ENCODE results near the gene CSF2.

The CSF2 gene

DNA sequence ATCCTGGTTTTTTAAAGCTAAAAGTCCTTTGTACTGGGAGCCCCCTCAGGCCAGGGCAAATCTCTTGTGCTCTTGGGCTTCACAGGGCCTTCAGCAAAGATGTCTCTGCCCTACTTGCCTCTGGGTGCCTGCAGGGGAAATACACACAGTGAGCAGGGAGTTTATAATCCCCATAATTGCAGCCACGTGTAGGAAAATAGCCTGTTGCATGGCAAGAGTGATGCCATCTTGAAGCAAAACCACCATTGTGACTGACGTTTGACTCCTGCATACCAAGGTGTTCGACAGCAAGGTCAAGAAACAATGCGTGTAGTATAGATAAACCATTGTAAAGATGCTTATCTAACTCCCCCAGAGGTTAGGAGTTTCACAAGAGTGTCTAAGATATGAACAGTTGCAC is 24.5 kb upstream of the CSF2 start:
- Histone ChIP-seq H3K27ac (no peak overlapping the region), H3K4me3 (no peak overlapping the region)
- TF ChIP-seq, protein P1, sequence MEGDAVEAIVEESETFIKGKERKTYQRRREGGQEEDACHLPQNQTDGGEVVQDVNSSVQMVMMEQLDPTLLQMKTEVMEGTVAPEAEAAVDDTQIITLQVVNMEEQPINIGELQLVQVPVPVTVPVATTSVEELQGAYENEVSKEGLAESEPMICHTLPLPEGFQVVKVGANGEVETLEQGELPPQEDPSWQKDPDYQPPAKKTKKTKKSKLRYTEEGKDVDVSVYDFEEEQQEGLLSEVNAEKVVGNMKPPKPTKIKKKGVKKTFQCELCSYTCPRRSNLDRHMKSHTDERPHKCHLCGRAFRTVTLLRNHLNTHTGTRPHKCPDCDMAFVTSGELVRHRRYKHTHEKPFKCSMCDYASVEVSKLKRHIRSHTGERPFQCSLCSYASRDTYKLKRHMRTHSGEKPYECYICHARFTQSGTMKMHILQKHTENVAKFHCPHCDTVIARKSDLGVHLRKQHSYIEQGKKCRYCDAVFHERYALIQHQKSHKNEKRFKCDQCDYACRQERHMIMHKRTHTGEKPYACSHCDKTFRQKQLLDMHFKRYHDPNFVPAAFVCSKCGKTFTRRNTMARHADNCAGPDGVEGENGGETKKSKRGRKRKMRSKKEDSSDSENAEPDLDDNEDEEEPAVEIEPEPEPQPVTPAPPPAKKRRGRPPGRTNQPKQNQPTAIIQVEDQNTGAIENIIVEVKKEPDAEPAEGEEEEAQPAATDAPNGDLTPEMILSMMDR (IDR thresholded peaks at IDR 0.05), result no peak
- no peak for DNase-seq (ENCODE audit: low spot score)

DNA sequence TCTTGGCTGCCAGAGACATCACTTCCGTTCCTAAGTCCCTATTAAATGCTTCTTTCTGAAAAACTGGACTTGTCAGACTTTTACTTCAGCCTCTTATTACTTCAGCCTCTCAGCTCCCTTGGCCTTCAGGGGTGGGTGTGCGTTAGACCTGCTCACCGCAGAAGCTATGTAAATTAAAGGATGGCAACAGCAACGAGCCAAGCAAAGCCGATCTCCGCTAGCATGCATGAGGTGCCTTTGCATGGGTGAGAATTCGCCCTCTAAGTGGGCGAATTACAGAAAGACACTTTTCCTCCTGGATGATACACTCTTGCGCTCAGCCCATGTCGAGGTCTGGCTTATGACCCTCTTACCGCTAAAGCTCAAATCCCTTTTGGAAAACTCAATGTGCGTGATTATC is 24.0 kb upstream of the CSF2 start:
- Histone ChIP-seq H3K27ac (no peak overlapping the region), H3K4me3 (no peak overlapping the region)
- no peak for DNase-seq (ENCODE audit: low spot score)
- TF ChIP-seq, protein P1 (IDR thresholded peaks at IDR 0.05), result no peak

DNA sequence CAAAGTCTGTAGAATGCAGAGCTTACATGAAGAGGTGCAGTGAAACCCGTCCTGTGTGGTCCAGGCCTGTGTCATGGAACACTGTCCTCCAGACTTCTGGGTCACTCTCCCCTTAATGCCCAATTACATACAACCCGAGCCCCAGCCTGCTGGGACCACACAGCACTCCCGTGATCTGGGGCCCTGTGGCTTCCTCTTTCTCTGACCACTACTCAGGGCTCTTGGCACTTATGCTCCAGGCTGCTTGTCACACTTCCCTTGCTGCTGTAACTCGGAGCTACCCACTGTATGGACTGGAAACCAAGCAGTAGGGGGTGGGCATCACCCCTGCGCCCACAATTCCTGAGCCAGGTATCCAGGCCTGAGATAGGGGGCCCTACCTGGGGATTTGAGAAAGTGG is 23.5 kb upstream of the CSF2 start:
- H3K27ac ChIP-seq, result no peak overlapping the region
- TF ChIP-seq, protein P1 (IDR thresholded peaks at IDR 0.05), result no peak
- DNase-seq (ENCODE audit: low spot score), result no peak
- H3K4me3 ChIP-seq, result no peak overlapping the region

- Histone ChIP-seq H3K27ac (no peak overlapping the region), H3K4me3 (no peak overlapping the region)
- peak; percentile 63 for DNase-seq (ENCODE audit: low spot score)
- TF ChIP-seq, protein P1 (IDR thresholded peaks at IDR 0.05), result no peak
Measured at GRCh38 chr5:132050661-132051552, 22.7 kb upstream of the CSF2 start.

DNA sequence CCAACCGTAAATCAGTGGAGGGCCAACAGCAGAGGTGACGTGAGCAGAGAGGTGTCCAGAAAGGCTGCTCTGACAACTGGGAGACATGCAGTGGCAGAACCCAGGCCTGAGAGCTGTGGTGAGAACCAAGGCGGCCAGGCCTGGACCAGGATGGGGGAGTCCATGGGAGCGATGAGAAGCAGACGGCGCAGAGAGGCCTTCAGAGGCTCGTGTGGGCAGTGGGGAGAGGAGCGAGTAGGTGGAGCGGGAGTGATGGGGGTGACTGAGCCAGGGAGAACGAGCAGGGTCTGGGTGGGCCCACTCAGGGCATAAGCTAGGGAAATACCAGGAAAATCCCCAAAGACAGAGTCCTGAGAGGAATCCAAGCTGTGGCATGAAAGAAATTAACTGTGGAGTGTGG is 21.1 kb upstream of the CSF2 start:
- TF ChIP-seq, protein P1 (IDR thresholded peaks at IDR 0.05), result no peak
- DNase-seq (ENCODE audit: low spot score), result peak; percentile 57
- Histone ChIP-seq H3K27ac (no peak overlapping the region), H3K4me3 (no peak overlapping the region)

GRCh38 chr5:132053483-132053882 is 20.1 kb upstream of the CSF2 start:
- Histone ChIP-seq H3K27ac (no peak overlapping the region), H3K4me3 (no peak overlapping the region)
- peak; percentile 66 for DNase-seq (ENCODE audit: low spot score)
- TF ChIP-seq, protein P1 (IDR thresholded peaks at IDR 0.05), result no peak
